Measurements from ENCODE around the gene GLI1.
A peak's percentile ranks its signal among the peaks of the same experiment; 100 is the strongest.
"Not testable (repeated sequence)": the region's sequence is repeated elsewhere in the genome, so short reads cannot be mapped to it uniquely, and the experiment has no call there.

The GLI1 gene

GRCh38 chr12:57459750-57460467 is at the start of gene GLI1:
Gene GLI1, plus strand, starts transcription at chr12:57459785. Its CDS starts 3,907 bp downstream, at chr12:57463692.
- no peak for DNase-seq

DNA sequence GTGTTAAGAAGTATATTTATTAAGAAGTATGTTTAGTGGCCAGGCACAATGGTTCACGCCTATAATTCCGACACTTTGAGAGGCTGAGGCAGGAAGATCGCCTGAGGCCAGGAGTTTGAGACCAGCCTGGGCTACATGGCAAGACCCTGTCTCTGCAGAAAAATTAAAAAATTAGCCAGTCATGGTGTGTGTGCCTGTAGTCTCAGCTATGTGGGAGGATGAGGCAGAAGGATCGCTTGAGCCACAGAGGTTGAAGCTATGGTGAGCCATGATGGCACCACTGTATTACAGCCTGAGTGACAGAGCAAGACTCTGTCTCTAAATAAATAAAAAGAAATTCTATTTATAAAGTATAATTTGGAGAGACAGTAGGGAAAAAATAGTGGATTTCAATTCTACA is 49.1 kb upstream of the GLI1 start:
- DNase-seq = no peak

GRCh38 chr12:57414160-57414559 is 45.4 kb upstream of the GLI1 start:
- DNase-seq = not testable (repeated sequence)

DNA sequence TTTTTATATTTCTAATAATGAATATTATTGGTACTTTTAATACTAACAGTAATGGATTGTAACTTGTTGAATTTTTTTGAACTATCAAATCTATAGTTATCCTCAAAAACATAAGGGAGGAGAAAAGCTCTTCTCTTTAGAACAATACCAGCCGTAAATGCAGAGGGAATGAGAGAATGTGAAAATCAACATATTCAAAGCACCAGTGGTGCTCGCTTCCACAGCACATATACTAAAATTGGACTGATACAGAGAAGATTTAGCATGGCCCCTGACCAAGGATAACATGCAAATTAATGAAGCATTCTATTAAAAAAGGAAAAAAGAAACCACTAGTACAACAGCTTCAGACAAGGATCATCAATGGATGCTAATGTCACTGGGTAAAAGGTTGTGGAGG is 44.5 kb upstream of the GLI1 start:
- DNase-seq = no peak

DNA sequence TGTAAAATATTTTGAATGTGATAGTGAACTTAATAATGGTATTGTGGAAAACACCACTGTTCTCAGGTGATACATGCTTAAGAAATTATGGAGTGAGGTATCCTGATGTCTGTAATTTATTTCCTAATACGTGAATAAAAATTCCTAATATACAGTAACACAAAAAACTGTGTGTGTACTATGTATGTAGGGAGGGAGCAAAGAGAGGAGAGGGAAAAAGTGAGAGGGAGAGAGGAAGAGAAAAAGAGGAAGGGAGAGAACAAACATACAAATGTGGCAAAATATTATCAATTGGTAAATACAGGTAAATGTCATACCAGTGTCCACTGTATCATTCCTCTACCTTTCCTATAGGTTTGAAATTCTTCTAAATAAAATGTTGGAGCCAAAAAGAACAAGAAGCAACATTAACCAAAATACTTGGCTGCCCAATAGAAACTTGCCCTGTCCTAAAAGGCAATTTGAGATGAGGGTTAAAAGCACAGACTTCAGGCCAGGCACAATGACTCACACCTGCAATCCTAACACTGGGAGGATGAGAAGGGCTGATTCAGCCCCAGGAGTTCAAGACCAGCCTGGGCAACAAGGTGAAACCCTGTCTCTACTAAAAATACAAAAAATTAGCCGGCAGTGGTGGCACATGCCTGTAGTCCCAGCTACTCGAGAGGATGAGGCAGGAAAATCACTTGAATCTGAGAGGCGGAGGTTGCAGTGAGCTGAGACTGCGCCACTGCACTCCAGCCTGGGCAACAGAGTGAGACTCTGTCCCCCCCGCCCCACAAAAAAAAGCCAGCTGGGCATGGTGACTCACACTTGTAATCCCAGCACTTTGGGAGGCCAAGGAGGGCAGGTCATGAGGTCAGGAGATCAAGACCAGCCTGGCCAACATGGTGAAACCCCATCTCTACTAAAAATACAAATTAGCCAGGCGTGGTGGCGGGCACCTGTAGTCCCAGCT is 43.3 kb upstream of the GLI1 start:
- no peak for DNase-seq

GRCh38 chr12:57418255-57418654 is 41.3 kb upstream of the GLI1 start:
- no peak for DNase-seq

GRCh38 chr12:57419495-57419894 is 40.1 kb upstream of the GLI1 start:
- DNase-seq = no peak

DNA sequence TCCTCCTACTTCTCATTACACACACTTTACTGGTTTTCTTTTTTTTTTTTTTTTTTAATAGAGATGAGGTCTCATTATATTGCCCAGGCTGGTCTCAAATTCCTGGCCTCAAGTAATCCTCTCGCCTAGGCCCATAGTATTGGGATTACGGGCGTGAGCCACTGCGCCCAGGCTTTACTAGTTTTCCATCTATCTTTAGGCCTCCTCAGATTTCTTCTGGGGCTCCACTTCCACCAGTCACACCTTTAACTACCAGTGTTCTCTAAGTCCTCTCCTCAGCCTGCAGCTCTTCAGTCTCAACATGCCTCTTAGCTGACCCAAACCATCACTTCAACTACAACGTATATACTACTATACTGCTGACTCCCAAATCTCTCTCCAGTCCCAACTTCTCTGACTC is 39.1 kb upstream of the GLI1 start:
- DNase-seq = no peak

GRCh38 chr12:57426948-57427347 is 32.6 kb upstream of the GLI1 start:
- DNase-seq = not testable (repeated sequence)

DNA sequence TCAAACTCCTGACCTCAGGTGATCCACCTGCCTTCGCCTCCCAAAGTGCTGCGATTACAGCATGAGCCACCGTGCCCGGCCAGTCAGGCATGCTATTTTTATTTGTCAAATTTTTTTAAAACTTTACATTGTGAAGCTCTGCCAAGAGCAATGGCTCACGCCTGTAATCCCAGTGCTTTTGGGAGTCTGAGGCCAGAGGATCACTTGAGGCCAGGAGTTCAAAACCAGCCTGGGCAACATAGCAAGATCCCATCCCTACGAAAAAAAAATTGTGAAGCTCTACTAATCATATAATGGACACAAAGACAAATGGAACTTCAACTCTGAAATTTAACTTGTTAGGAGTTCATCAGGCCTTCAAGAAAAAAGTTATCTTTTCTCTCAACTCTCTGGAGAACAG is 30.6 kb upstream of the GLI1 start:
- DNase-seq = no peak

DNA sequence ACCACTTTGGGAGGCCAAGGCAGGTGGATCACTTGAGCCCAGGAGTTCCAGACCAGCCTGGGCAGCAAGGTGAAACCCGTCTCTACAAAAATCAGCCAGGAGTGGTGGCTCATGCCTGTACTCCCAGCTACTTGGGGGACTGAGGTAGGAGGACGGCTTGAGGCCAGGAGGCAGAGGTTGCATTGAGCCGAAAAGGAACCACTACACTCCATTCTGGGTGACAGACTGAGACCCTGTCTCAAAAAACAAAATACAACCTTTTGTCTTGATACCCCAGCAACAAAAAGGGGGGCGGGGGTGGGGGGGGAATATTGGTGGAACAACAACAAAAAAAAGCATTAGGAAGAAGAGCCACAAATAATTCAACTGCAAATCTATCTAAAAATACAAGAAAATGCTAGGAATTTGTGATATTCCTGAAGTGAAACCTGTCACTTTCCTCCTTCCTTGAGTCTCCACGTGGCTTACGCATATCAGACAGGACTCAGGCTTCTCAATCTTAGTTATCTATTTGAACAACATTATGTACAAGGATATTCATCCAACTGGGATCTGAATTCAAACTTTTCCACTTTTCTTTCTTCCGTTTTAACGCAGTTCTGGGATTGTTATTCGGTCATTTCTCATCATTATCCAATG is 30.0 kb upstream of the GLI1 start:
- DNase-seq = no peak

GRCh38 chr12:57430112-57430930 is 29.3 kb upstream of the GLI1 start:
- no peak for DNase-seq

GRCh38 chr12:57430931-57431566 is 28.5 kb upstream of the GLI1 start, which contains the start of gene R3HDM2:
Gene R3HDM2, minus strand, starts transcription at chr12:57431043. Its CDS starts 120,615 bp downstream, at chr12:57310428.
- DNase-seq = peak; percentile 94

GRCh38 chr12:57431654-57432188 is 27.9 kb upstream of the GLI1 start:
- DNase-seq = no peak

GRCh38 chr12:57433370-57433769 is 26.2 kb upstream of the GLI1 start:
- DNase-seq = no peak

GRCh38 chr12:57434517-57435223 is 24.9 kb upstream of the GLI1 start, which contains the start of gene INHBC:
Gene INHBC, plus strand, starts transcription at chr12:57434784. Its CDS starts 103 bp downstream, at chr12:57434887.
- no peak for DNase-seq

GRCh38 chr12:57435293-57435692 is 24.3 kb upstream of the GLI1 start:
- DNase-seq = no peak

- DNase-seq = no peak
Observed at GRCh38 chr12:57438400-57438799, 21.2 kb upstream of the GLI1 start.

DNA sequence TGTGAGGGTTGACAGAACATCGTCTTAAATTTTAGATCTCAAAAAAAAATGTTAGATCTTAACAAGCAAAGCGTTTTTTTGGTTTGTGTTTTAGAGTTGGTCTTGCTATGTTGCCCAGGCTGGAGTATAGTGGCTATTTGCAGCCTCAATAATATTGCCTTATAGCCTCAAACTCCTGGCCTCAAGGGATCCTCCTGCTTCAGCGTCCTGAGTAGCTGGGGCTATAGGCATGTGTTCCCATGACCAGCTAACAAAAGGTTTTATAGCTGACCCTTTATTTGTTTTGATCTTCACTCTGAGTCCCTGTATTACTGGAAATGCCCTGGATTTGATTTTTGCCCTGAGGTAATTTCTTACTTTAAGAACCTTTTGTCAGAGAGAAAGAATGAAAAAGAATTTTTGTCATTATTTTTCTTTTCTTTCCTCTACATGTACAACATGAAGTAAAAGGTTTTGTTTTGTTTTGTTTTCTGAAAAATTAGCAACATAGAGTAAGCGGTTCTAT is 19.8 kb upstream of the GLI1 start:
- no peak for DNase-seq

DNA sequence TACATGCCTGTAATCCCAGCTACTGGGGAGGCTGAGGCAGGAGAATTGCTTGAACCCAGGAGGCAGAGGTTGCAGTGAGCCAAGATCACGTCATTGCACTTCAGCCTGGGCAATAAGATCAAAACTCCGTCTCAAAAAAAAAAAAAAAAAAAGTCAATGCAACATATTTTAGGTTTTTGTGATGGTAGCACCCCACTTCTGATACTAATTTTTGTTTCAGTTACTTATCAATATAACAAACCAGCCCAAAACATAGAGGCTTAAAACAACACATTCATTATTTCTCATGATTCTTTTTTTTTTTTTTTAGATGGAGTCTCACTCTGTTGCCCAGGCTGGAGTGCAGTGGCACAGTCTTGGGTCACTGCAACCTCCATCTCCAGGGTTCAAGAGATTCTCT is 18.2 kb upstream of the GLI1 start:
- DNase-seq = not testable (repeated sequence)

Measured in activated CD4-positive, alpha-beta T cell treated with anti-CD3 and anti-CD28 coated beads for 4 hours (primary cell).